Measurements from ENCODE around the gene MAGI3. TPM values are rescaled to one million over a fixed set of nuclear protein-coding genes. Genes with fewer than 3 reads are reported as not detected.

Gene MAGI3
- total RNA-seq, 6 experiments from 2014 or later, result 8.5 to 14.5 (median 12.3) TPM

DNA sequence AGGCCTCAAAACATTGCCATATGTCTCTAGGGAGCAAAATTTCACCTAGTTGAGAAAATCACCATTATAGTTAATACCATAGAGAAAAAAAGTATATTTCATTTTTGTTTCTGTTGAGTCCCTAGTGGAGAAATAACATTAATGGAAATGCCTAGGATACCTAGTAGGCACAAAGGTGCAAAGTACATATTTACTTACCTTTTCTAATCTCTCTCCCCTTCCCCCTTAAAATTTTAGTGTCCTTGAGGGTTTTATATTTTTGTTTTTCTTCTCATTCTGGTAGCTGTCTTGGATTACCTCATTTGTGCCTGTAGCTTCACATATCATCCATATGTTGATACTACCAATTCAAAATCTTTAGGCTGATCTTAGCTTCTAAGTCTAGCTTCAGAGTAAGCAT lies 127.0 kb downstream of the MAGI3 start:
- intact Hi-C loops (cut with DNase I), result no loop called here
- H3K27me3 ChIP-seq, result no peaks in the 10 kb centered on the region
- no peak for TF ChIP-seq POLR2A (IDR thresholded peaks at IDR 0.05)
- TF ChIP-seq, protein P1, sequence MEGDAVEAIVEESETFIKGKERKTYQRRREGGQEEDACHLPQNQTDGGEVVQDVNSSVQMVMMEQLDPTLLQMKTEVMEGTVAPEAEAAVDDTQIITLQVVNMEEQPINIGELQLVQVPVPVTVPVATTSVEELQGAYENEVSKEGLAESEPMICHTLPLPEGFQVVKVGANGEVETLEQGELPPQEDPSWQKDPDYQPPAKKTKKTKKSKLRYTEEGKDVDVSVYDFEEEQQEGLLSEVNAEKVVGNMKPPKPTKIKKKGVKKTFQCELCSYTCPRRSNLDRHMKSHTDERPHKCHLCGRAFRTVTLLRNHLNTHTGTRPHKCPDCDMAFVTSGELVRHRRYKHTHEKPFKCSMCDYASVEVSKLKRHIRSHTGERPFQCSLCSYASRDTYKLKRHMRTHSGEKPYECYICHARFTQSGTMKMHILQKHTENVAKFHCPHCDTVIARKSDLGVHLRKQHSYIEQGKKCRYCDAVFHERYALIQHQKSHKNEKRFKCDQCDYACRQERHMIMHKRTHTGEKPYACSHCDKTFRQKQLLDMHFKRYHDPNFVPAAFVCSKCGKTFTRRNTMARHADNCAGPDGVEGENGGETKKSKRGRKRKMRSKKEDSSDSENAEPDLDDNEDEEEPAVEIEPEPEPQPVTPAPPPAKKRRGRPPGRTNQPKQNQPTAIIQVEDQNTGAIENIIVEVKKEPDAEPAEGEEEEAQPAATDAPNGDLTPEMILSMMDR (IDR thresholded peaks at IDR 0.05), result no peak
- no peaks in the 10 kb centered on the region for H3K9me3 ChIP-seq
- no peak overlapping the region for H3K27ac ChIP-seq
- no peaks in the 10 kb centered on the region for H3K36me3 ChIP-seq
- DNase-seq (no peak), ATAC-seq (peak in 2 of 4 donors; percentile 21 to 50)
- peaks cover 0 to 5% (median 0%) of the 10 kb centered on the region in 4 donors for H3K4me1 ChIP-seq
- no peak overlapping the region for H3K4me3 ChIP-seq

GRCh38 chr1:113517983-113518382 lies 127.7 kb downstream of the MAGI3 start:
- DNase-seq (no peak), ATAC-seq (no peak)
- no peaks in the 10 kb centered on the region for H3K27me3 ChIP-seq
- H3K27ac ChIP-seq, result no peak overlapping the region
- H3K4me3 ChIP-seq, result no peak overlapping the region
- H3K36me3 ChIP-seq, result no peaks in the 10 kb centered on the region
- peaks cover 0 to 5% (median 0%) of the 10 kb centered on the region in 4 donors for H3K4me1 ChIP-seq
- no peak for TF ChIP-seq POLR2A (IDR thresholded peaks at IDR 0.05)
- TF ChIP-seq, protein P1 (IDR thresholded peaks at IDR 0.05), result no peak
- intact Hi-C loops (cut with DNase I), result no loop called here
- H3K9me3 ChIP-seq, result no peaks in the 10 kb centered on the region

DNA sequence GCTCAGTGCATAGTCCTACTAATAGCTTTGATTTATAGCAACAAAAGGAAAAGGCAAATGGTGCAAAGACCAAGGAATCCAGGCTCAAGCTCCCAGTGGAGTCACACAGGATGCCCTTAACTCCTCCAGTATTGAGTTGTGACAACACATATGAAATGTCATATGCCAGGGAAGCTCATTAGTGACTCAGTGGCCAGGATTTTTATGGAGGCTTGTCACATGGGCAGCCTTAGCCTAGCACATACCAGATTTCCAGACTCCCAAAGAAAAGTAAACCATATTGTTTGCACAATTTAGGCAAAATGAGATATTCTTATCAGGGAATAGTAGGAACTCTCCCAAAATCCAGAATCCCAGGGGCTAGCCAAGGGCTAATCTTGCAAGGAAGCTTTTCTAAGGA lies 129.2 kb downstream of the MAGI3 start:
- ATAC-seq (peak in 1 of 4 donors; percentile 23), DNase-seq (no peak)
- H3K4me3 ChIP-seq, result no peak overlapping the region
- no peaks in the 10 kb centered on the region for H3K9me3 ChIP-seq
- TF ChIP-seq POLR2A (IDR thresholded peaks at IDR 0.05), result no peak
- TF ChIP-seq, protein P1 (IDR thresholded peaks at IDR 0.05), result no peak
- no peaks in the 10 kb centered on the region for H3K36me3 ChIP-seq
- intact Hi-C loops (cut with DNase I), result no loop called here
- peaks cover 0 to 5% (median 0%) of the 10 kb centered on the region in 4 donors for H3K4me1 ChIP-seq
- H3K27me3 ChIP-seq, result no peaks in the 10 kb centered on the region
- no peak overlapping the region for H3K27ac ChIP-seq

DNA sequence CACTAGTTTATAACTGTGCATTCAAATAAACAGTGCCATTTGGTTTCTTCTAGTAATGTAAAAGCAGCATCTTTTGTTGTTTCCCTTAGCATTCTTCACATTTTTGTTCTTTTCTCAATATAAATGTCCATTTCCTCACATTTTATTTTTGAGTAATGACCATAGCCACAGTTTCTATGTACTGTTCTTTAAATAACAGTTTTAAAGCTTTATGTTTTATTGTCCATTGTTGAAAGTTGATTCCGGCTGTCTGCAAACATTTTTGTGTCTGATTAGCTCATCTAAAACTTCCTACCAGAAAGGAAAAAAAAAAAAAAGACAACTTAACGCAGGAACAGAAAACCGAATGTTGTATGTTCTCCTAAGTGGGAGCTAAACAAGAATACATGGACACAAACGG lies 139.7 kb downstream of the MAGI3 start:
- 67% methylated on average over 3 of the region's 4 CpGs for WGBS (ENCODE audit: insufficient coverage, low coverage, low lambda C conversion rate, missing lambda C conversion rate)
- ATAC-seq (no peak), DNase-seq (no peak)
- Histone ChIP-seq H3K27ac (no peak overlapping the region), H3K9me3 (no peaks in the 10 kb centered on the region), H3K4me1 (no peaks in the 10 kb centered on the region), H3K36me3 (no peaks in the 10 kb centered on the region), H3K27me3 (no peaks in the 10 kb centered on the region), H3K4me3 (no peak overlapping the region)
- intact Hi-C loops (cut with DNase I), result no loop called here
- no peak for TF ChIP-seq POLR2A (IDR thresholded peaks at IDR 0.05)
- TF ChIP-seq, protein P1 (IDR thresholded peaks at IDR 0.05), result no peak

- WGBS (ENCODE audit: insufficient coverage, low coverage, low lambda C conversion rate, missing lambda C conversion rate), result 89% methylated on average over 3 of the region's 3 CpGs
- ATAC-seq, result no peak
Measured at GRCh38 chr1:113531321-113531720, 141.0 kb downstream of the MAGI3 start.

More at GRCh38 chr1:113531321-113531720, 141.0 kb downstream of the MAGI3 start:
- Histone ChIP-seq H3K27me3 (no peaks in the 10 kb centered on the region), H3K4me1 (no peaks in the 10 kb centered on the region), H3K9me3 (no peaks in the 10 kb centered on the region), H3K4me3 (no peak overlapping the region), H3K27ac (no peak overlapping the region), H3K36me3 (no peaks in the 10 kb centered on the region)
- intact Hi-C loops (cut with DNase I), result no loop called here
- TF ChIP-seq POLR2A (IDR thresholded peaks at IDR 0.05), result no peak
- TF ChIP-seq, protein P1 (IDR thresholded peaks at IDR 0.05), result no peak
- no peak for DNase-seq
